ENCODE data around the gene NUDT3.

- TF ChIP-seq TAF1 (IDR thresholded peaks at IDR 0.05; ENCODE audit: borderline replicate concordance, low read depth, low read length) (no peak), EP300 (IDR thresholded peaks at IDR 0.05; ENCODE audit: borderline replicate concordance in 1 of 2, low read depth in 1 of 2, low read length in 1 of 2) (no peak), SMC3 (IDR thresholded peaks at IDR 0.05; ENCODE audit: low read depth, low read length) (no peak), RCOR1 (IDR thresholded peaks at IDR 0.05; ENCODE audit: low read length) (no peak), GABPA (IDR thresholded peaks at IDR 0.05; ENCODE audit: low read depth) (no peak), FOXJ3 (CRISPR knock-in tag; IDR thresholded peaks at IDR 0.05) (no peak), POLR2AphosphoS5 (IDR thresholded peaks at IDR 0.05; ENCODE audit: low read depth, low read length) (no peak), CTCF (IDR thresholded peaks at IDR 0.05) (no peak), NFIC (IDR thresholded peaks at IDR 0.05; ENCODE audit: borderline replicate concordance) (no peak), MAX (IDR thresholded peaks at IDR 0.05; ENCODE audit: low read depth) (no peak)
- TF ChIP-seq, protein P1, sequence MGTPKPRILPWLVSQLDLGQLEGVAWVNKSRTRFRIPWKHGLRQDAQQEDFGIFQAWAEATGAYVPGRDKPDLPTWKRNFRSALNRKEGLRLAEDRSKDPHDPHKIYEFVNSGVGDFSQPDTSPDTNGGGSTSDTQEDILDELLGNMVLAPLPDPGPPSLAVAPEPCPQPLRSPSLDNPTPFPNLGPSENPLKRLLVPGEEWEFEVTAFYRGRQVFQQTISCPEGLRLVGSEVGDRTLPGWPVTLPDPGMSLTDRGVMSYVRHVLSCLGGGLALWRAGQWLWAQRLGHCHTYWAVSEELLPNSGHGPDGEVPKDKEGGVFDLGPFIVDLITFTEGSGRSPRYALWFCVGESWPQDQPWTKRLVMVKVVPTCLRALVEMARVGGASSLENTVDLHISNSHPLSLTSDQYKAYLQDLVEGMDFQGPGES (IDR thresholded peaks at IDR 0.05; ENCODE audit: low read depth, low read length) = no peak
- TF ChIP-seq, protein P2, sequence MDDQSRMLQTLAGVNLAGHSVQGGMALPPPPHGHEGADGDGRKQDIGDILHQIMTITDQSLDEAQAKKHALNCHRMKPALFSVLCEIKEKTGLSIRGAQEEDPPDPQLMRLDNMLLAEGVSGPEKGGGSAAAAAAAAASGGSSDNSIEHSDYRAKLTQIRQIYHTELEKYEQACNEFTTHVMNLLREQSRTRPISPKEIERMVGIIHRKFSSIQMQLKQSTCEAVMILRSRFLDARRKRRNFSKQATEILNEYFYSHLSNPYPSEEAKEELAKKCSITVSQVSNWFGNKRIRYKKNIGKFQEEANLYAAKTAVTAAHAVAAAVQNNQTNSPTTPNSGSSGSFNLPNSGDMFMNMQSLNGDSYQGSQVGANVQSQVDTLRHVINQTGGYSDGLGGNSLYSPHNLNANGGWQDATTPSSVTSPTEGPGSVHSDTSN (IDR thresholded peaks at IDR 0.05) = no peak
Observed at GRCh38 chr6:34350934-34351217, 41.6 kb downstream of the NUDT3 start.
